ENCODE results near the gene ASB1.
"Not testable (repeated sequence)": the region's sequence is repeated elsewhere in the genome, so short reads cannot be mapped to it uniquely, and the experiment has no call there.

Gene ASB1

DNA sequence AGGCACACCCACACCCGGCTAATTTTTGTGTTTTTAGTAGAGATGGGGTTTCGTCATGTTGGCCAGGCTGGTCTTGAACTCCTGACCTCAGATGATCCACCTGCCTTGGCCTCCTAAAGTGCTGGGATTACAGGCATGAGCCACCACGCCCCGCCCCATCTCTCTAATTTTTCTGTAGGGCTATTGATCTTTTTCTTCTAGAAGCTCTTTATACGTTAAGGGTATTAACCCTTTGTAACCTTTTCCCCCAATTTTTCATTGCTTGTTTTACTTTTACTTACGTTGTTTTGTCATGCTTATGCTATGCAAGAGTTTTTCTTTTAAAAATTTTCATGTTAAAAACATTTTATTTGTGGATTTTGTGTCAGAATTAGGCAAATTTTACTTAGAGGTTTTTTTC, 15.5 kb downstream of the ASB1 start:
- DNase-seq (ENCODE audit: low read depth, low spot score), result not testable (repeated sequence)

DNA sequence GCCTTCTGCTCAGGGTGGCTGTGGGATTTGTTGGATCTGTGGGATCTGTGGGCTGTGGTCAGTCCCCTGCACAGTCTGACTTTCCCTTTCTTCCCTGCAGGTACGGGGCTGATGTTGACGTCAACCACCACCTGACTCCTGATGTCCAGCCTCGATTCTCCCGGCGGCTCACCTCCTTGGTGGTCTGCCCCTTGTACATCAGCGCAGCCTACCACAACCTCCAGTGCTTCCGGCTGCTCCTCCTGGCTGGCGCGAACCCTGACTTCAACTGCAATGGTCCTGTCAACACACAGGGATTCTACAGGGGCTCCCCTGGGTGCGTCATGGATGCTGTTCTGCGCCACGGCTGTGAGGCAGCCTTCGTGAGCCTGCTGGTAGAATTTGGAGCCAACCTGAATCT, 17.5 kb downstream of the ASB1 start:
- DNase-seq (ENCODE audit: low read depth, low spot score), result no peak

DNA sequence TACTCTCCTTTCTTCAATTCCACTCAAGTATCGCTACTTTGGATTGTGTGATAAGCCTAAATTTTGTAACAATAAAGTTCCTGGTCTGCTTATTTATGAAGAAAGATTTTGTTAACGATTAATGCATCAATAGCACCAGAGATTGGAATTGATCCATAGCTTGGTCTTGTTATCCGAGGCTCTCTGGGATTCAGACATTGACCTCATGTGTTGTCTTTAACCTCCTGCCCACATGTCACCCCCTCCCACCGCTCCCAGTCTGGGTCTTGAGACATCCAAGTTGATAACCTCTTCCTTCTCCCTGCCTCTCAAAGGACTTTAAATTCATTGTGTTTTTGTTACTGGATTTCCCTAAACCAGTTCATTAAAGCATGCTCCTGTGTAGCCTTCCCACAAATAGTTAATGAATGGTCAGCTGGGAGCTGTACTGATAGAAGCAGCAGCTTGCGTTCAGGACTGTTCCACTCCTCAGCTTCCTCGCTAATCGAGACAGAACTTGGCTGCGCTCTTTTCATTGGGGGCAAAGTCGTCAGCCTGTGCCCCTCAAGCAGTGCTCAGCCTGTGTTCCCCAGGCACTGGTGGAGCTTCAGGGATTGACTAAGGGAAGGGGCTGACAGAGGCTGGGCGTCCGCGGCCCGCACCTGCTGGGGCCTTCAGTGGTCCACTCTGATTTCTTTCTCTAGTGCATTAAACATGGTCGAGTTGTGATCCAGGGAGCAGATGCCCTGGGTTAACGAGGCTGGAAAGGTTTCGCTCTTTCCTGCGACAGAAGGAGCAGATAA, 18.9 kb downstream of the ASB1 start:
- no peak for DNase-seq (ENCODE audit: low read depth, low spot score)

DNA sequence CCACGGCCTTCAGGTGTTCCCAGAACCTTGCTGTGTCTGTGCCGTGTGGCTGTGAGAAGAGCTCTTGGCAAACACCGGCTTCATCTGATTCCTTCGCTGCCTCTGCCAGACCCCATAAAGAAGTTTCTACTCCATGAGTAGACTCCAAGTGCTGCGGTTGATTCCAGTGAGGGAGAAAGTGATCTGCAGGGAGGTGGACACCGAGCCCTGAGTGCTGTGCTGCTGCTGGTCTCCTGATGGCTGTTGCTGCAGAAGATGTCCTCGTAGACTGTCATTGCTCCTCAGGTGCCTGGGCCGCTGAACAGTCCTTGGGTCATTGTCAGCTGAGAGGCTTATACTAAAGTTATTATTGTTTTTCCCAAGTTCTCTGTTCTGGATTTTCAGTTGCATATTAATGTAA, 19.6 kb downstream of the ASB1 start:
- no peak for DNase-seq (ENCODE audit: low read depth, low spot score)

DNA sequence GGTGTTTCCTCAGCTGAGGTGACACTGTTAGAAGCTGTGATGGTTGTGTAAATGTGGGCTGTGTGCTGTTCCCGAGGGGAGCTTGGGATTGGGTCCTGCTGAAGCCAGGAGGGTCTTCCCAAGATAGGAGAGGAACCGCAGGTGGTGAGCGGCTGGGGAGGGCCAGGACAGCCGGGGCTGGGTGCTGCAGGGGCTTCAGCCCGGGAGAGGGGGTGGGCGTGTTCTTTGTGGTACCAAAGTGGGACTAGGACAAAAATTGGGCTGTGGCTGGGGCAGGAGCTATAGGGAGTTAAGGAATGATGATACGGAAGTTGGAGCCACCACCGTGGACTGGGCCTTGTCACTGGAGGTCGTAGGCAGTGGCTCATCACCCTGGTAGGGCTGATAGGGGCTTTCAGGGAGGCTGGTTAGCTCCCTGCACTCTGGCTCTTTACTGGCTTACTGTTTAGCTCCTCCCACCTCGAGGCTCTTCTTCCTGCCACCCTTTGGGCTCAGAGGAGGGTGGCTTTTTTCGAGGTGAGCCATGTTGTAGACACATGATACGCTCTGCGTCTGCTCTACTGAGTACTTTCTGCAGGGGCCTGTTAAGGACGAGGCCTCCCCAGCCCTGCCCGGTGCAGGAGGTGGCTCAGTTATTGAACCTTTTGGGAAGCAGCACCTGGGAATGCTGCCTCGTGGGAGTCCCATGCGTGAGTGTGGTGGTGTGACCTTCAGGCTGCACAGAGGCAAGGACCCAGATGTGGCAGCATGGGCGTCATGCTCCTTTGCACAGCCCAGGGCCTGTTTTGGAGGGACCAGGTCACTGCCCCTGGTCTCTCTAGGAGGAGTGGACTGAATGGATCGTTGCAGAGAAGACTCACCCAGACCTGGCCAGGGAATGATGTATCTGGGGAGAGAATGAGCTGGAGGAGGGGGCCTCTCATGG, 21.6 kb downstream of the ASB1 start:
- DNase-seq (ENCODE audit: low read depth, low spot score), result no peak

DNA sequence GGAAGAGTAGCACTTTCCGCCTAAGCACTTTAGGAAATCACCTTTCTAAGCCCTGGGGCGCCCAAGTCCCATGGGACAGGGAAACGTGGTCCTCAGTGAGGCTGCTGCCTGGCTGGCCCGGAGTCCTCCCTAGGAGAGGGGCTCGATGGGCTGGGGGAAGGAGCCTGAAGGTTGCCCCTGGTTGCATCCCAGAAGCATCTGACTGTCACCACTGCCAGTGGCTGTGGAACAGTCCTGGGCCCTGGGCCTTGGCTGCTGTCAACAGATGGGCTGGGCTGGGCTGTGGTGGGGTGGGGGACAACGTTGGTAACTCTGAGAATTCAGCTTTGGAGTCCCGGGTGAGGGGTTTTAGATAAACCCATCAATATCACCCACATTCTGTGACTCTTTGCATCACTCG, 22.5 kb downstream of the ASB1 start:
- no peak for DNase-seq (ENCODE audit: low read depth, low spot score)

DNA sequence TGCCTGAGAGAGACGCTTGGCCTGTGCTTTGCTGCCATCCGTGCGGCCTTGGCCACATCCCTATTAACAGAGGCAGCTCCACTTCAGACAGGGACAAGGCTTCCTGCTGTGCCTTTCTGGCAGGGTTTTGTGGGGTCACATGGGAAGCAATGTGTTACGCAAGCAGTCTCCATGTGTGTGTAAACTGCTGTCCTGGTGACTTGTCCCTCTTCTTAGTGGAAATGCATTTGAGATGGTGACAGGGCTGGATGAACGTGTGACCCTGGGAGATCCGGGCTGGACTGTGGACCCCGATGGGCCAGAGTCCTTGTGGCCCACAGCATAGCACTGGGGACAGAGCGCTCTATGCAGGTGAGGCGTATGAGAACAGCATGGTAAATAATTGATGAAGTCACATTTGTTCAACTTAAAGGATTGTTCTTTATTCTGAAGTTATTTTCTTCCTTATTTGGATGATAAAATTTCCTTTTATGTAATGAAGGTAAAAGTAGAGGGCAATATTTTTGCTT, 23.2 kb downstream of the ASB1 start:
- no peak for DNase-seq (ENCODE audit: low read depth, low spot score)

DNA sequence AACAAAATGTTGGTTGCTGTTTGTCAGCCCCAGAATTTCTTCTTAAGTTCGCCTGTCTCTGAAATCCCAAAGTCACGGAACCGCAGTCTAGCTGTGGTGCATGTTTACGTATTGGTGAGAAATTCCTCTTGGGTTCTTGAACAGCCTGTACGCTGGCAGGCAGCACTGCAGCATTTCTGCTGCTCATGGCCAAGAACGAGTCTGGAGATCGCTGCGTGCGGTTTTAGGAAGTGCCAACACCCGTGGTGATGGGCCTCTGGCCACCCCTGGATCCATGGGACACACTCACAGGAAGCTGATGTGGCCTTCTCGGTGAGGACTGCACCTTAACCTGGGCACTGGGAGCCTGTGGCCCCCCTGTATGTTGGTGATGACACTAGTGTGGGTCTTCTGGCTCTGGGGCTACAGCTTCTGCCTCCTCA, 23.7 kb downstream of the ASB1 start:
- DNase-seq (ENCODE audit: low read depth, low spot score), result no peak

DNA sequence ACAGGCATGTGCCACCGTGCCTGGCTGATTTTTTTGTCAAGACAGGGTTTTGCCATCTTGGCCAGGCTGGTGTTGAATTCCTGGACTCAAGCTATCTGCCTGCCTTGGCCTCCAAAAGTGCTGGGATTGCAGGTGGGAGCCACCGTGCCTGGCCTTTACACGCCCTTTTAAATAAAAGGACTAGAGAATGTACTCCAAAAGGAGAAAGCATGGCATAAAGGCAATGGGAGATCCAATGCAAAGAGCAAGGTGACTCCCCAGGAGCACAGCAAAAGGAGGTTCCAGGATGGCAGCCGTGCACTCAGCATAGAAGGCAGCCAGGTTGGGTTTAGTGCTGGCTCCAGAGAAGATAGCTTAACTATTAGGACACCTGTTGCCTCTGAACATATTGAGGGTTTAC, 27.1 kb downstream of the ASB1 start:
- DNase-seq (ENCODE audit: low read depth, low spot score), result no peak

DNA sequence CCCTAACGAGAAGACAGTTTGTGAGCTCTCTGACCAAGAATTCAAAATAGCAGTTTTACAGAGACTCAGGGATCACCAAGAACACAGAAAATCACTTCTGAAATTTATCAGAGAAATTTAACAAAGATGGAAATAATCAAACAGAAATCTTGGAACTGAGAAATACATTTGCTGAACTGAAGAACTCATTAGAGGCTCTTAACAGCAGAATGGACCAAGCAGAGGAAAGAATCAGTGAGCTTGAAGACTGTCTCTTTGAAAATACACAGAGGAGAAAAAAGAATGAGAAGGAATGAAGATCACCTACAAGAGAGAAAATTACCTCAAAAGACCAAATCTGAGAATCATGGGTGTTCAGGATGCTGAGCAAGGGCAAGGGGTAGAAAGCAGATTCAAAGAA, 29.7 kb downstream of the ASB1 start:
- no peak for DNase-seq (ENCODE audit: low read depth, low spot score)

DNA sequence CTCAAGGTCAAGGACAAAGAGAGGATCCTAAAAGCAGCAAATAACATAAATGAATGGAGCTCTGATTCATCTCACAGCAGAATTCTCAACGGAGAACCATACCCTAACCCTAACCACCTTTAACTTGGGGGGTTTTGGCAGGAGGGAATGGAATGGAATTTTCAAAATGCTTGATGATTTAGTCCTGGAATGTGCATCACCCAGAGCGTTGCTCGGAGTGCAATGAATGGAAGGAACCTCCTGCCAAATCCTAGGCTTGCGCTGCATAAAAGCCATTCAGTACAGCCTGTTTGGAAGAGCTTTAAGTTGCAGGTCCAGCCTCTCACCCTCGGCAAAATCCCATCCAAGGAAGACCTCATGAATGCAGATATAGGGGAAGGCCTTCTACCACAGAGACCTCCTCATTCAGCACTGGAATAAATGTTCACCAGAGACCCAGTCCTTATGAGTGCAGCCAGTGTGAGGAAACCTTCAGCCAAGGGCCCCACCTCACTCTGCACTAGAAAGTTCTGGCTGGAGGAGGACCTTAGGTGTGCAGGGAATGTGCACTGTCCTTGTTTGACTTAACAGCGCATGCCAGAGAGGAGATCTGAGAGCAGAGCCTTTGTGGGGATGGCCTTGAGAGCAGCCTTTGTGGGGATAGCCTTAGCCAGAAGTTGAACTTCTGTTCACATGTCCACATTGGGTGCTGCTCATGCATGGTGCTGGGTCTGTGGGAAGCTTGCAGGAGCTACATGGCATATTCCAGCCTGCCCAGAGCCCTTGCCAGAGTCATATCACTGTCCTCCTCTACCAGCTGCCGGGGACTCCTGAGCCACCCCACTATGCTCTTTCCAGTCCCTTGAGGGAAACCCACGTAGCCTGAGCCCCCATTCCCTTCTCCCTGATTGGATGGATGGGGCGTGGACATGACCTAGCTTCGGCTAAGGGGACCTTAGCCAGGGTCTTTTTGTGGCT, 30.5 kb downstream of the ASB1 start:
- no peak for DNase-seq (ENCODE audit: low read depth, low spot score)

DNA sequence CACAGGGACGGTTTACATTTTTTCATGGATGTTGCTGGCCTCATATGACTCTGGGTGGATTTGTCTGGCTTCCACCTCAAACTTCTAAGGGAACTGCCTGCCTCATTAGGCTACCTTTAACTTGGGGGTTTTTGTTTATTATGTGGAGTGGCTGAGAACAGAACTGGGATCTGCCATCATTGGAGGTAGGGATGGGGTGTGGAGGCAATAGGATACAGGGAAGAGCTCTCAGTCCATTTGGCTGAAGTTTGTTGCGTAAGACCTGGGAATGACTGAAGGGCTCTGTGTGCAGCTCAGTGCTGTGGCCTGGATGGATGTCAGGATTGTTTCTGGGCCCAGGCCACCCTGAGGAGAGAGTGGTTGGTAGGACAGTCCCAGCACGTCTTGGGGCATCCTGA, 31.2 kb downstream of the ASB1 start:
- no peak for DNase-seq (ENCODE audit: low read depth, low spot score)

DNA sequence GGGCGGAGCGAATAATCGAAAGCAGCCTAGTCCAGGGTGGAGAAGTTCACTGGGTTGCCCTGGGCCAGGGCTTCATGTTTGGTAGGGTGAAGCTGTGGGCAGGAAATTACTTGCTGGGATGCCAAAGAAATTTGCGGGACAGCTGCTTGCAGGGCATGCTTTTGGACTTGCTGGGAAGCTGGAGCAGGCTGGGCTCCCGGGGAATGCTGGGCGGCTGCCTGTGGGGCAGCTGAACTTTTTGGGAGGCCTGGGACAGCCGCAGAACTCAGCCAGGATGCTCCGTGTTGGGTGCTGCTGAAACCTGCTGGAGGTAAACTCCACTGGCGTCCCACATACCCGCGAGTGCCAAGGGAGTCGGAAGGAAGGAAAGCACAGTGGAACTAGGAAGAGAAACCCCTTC, 31.9 kb downstream of the ASB1 start:
- no peak for DNase-seq (ENCODE audit: low read depth, low spot score)

DNA sequence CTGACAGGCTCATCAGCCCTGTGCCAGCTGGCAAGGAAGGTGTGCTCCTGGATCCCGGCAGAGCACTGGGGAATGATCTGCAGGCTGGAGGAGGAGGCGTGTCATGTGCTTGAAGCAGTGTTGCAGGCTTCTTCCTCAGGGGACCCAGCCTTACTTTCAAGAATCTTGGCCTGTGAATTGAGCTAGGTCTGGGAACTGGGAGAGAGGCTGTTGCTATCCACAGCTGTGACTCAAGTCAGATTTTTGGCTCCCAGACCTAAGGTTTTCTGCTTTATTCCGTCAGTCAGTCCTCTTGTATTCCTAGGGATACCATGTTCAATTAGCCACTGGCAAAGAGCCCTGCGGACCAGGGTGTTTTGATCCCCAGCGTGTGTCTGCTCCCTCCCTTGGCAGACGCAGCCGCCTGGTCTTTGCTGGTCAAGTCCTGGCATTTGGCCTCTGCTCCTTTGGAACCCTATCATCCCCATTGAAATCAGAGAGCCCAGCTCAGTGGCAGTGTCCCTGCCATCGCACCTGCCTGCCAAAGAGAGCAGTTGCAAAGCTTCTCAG, 32.4 kb downstream of the ASB1 start:
- no peak for DNase-seq (ENCODE audit: low read depth, low spot score)

DNA sequence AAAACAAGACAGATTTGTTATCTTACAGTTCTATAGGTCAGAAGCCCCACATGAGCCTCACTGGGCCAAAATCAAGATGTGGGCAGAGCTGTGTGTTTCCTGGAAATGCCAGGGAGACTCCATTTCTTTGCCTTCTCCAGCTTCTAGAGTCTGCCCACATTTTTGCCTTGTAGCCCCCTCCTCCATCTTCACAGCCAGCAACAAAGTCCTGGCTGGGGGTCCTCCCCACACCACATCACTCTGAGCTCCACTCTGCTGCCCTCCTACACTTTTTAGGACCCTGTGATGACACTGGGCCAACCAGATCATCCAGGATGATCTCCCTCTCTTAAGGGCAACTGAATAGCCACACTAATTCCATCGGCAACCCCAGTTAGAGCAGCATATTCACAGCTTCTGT, 34.3 kb downstream of the ASB1 start:
- DNase-seq (ENCODE audit: low read depth, low spot score), result no peak

DNA sequence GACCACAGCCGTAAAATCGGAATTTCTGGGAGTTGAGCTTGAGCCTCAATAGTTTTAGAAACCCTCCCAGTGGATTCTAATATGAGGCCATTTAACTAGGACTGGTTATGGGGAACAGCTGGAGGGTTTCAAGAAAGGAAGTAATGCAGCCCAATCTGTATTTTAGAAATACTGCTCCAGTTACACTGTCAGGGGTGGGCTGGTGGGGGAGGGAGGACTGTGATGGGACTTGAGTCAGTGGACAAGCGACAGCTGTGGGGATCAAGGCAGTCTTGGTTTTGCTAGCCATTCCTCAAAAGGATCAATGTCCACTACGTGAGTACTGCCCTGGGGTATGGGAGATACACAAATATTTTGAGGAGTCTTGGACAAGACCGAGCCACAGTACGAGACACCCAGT, 34.8 kb downstream of the ASB1 start:
- DNase-seq (ENCODE audit: low read depth, low spot score), result no peak

DNA sequence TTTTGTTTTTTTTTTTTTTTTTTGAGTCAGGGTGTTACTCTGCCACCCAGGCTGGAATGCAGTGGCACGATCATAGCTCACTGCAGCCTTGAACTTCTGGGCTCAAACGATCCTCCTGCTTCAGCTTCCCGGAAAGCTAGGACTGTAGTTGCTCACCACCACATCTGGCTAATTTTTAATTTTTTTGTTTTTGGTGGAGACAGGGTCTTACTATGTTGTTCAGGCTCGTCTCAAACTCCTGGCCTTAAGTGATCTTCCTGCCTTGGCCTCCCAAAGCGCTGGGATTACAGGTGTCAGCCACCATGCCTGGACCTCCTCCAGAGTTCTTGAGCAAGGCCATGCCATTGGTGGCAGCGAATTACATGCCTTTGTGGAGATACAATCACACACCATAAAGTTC, 35.2 kb downstream of the ASB1 start:
- no peak for DNase-seq (ENCODE audit: low read depth, low spot score)

DNA sequence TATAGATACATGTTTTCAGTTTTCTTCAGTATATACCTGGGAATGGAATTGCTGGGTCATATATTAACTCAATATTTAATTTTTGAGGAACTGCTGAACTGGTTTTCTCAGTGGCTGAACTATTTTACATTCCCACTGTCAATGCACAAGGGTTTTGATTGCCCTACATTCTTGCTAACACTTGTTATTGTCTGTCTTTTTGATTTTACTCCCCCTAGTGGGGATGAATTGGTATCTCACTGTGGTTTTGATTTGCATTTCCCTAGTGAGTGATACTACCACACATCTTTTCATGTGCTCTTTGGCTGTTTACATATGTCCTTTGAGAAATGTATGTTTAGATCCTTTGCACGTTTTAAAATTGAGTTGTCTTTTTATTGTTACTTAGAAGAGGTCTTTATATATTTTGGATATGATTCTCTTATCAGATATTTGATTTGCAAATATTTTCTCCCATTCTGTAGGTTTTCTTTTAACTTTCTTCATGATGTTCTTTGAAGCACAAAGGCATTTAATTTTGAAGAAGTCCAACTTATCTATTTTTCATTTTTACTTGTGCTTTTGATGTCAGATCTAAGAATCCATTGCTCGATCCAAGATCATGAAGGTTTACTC, 36.2 kb downstream of the ASB1 start:
- DNase-seq (ENCODE audit: low read depth, low spot score), result no peak

DNA sequence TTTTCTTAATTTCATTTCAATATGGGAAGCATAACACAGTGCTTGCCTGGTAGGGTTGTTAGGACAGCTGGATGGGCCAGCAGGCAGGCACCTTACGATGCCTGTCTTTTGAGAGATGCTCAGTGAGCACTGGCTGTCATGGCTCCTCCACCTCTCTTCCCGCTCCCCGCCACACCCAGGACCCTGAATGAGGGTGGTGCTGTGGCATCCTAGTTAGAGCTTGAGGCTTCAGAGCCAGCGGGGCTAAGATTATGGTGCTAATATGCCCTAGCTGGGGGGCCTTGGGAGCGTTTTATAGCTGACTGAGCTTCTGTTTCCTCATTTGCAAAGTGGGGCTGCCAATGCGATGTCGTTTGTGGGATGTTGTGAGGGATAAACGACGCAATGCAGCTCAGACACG, 37.7 kb downstream of the ASB1 start:
- no peak for DNase-seq (ENCODE audit: low read depth, low spot score)

DNA sequence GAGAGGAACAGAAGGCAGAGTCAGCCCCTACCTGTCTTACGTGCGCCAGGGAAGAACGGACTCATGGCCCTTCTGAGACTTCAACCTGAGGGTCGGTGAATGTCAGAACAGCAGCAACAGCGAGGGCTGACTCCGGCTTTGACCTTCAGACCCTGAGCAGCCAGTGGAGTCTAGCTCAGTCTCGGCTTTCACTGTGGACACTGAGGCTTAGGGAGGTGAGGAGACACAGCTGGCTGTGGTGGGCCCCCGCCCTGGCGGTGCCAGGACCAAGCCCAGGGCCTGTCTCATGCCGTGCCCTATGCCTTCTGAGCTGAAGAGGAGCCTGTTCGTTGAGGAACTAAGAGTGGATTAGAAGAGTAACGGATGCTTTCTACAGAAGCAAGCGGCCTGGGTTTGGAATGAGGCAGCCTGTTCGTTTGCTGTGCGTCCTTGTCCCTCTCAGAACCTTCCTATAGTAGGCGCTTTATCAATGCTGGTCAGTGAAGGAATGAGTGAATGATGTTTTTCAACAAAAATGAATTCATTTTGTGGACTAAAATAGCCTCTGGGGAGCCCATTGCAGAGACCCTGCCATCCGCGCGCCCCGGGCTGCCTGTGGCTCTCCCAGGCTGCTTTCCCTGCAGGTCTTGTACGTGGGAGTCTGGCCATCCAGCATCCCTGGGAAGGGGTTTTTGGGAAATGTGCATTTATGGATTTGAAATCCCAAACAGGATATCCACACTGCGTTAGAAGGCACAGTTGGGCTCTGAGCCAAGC, 38.9 kb downstream of the ASB1 start:
- DNase-seq (ENCODE audit: low read depth, low spot score), result no peak
